ENCODE measurements around the gene R3HDM2. TPM values are rescaled to one million over a fixed set of nuclear protein-coding genes. Genes with fewer than 3 reads are reported as not detected.
"Not testable (repeated sequence)": the region's sequence is repeated elsewhere in the genome, so short reads cannot be mapped to it uniquely, and the experiment has no call there.

The R3HDM2 gene
- total RNA-seq, 1 donor from 2014 or later: 48.9 TPM

GRCh38 chr12:57456737-57457490, 26.1 kb upstream of the R3HDM2 start:
- ATAC-seq (ENCODE audit: poor library complexity): no peak
- DNase-seq: no peak
- intact Hi-C loops (cut with DNase I): no loop called here

- no peak for ATAC-seq (ENCODE audit: poor library complexity)
- intact Hi-C loops (cut with DNase I): no loop called here
- no peak for DNase-seq
Observed at GRCh38 chr12:57456145-57456700, 25.4 kb upstream of the R3HDM2 start.

GRCh38 chr12:57455374-57456144, 24.7 kb upstream of the R3HDM2 start:
- DNase-seq (no peak), ATAC-seq (ENCODE audit: poor library complexity) (no peak)
- intact Hi-C loops (cut with DNase I): no loop called here

GRCh38 chr12:57454566-57455373, 23.9 kb upstream of the R3HDM2 start, which contains the start of gene INHBE:
Gene INHBE, plus strand, starts transcription at chr12:57455307. Its CDS starts 230 bp downstream, at chr12:57455537.
- no peak for ATAC-seq (ENCODE audit: poor library complexity)
- intact Hi-C loops (cut with DNase I): no loop called here
- no peak for DNase-seq

GRCh38 chr12:57454213-57454565, 23.3 kb upstream of the R3HDM2 start:
- intact Hi-C loops (cut with DNase I): no loop called here
- DNase-seq (no peak), ATAC-seq (ENCODE audit: poor library complexity) (no peak)

- DNase-seq: peak; percentile 89
- peak; percentile 93 for ATAC-seq (ENCODE audit: poor library complexity)
- intact Hi-C loops (cut with DNase I): loop anchor here (2.0 kb wide), 1 partner anchor 144 kb away; no protein-coding TSS in a partner anchor
Observed at GRCh38 chr12:57452937-57453509, 22.2 kb upstream of the R3HDM2 start.

- intact Hi-C loops (cut with DNase I): loop anchor here (2.0 kb wide), 1 partner anchor 144 kb away; no protein-coding TSS in a partner anchor
- DNase-seq: no peak
- ATAC-seq (ENCODE audit: poor library complexity): peak; percentile 89
Observed at GRCh38 chr12:57452181-57452936, 21.5 kb upstream of the R3HDM2 start.

GRCh38 chr12:57451233-57451778, 20.5 kb upstream of the R3HDM2 start:
- no peak for DNase-seq
- ATAC-seq (ENCODE audit: poor library complexity): no peak
- intact Hi-C loops (cut with DNase I): no loop called here

GRCh38 chr12:57450057-57450456, 19.2 kb upstream of the R3HDM2 start:
- intact Hi-C loops (cut with DNase I): no loop called here
- DNase-seq (no peak), ATAC-seq (ENCODE audit: poor library complexity) (no peak)

GRCh38 chr12:57449375-57449774, 18.5 kb upstream of the R3HDM2 start:
- DNase-seq: no peak
- intact Hi-C loops (cut with DNase I): no loop called here
- no peak for ATAC-seq (ENCODE audit: poor library complexity)

- DNase-seq (no peak), ATAC-seq (ENCODE audit: poor library complexity) (no peak)
- intact Hi-C loops (cut with DNase I): no loop called here
Observed at GRCh38 chr12:57448669-57449068, 17.8 kb upstream of the R3HDM2 start.

- ATAC-seq (ENCODE audit: poor library complexity): no peak
Observed at GRCh38 chr12:57446292-57446960, 15.6 kb upstream of the R3HDM2 start.

GRCh38 chr12:57444744-57445143, 13.9 kb upstream of the R3HDM2 start:
- intact Hi-C loops (cut with DNase I): no loop called here
- ATAC-seq (ENCODE audit: poor library complexity): no peak
- DNase-seq: no peak

More at GRCh38 chr12:57446292-57446960, 15.6 kb upstream of the R3HDM2 start:
- intact Hi-C loops (cut with DNase I): no loop called here
- DNase-seq: no peak

GRCh38 chr12:57444337-57444736, 13.5 kb upstream of the R3HDM2 start:
- DNase-seq; intact Hi-C loops (cut with DNase I); ATAC-seq (ENCODE audit: poor library complexity): not testable (repeated sequence)

GRCh38 chr12:57441846-57442427, 11.1 kb upstream of the R3HDM2 start:
- intact Hi-C loops (cut with DNase I): no loop called here

GRCh38 chr12:57441393-57441792, 10.6 kb upstream of the R3HDM2 start:
- DNase-seq; ATAC-seq (ENCODE audit: poor library complexity); intact Hi-C loops (cut with DNase I): not testable (repeated sequence)

More at GRCh38 chr12:57441846-57442427, 11.1 kb upstream of the R3HDM2 start:
- ATAC-seq (ENCODE audit: poor library complexity) (no peak), DNase-seq (no peak)
